Measurements from ENCODE around the gene ADAMTSL3. TPM values are rescaled to one million over a fixed set of nuclear protein-coding genes. Genes with fewer than 3 reads are reported as not detected.

The ADAMTSL3 gene
- total RNA-seq, 1 donor from 2014 or later = 2.4 TPM

DNA sequence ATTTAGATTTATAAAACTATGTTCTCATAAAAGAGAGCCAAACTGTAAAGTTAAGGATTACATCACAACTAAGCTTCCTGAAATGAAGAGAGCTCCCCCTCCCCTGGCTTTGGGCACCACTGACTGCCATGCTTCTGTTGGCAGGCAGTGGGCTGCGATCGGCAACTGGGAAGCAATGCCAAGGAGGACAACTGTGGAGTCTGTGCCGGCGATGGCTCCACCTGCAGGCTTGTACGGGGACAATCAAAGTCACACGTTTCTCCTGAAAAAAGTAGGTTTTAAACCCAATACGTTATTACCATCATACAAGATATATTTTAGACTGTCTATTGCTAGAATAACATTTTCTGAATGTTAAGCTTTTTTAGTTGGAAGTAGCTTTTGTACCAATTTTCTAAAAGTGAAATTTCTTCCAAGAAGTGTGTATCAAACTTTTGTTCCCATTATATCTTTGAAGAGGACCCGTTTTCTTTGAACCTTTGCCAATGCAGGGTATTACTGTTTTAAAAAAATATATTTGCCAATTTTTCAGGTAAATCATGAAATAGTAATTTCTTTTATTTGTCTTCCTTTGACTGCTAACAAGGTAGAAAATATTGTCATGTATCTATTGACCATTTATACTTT, 184.1 kb downstream of the ADAMTSL3 start:
- H3K36me3 Mint-ChIP-seq (ENCODE audit: low read depth, unreplicated experiment) = no peaks in the 10 kb centered on the region
- no peaks in the 10 kb centered on the region for H3K36me3 ChIP-seq (ENCODE audit: insufficient read depth, low read length)
- no peaks in the 10 kb centered on the region for H3K9me3 Mint-ChIP-seq (ENCODE audit: unreplicated experiment)
- no peaks in the 10 kb centered on the region for H3K9me3 ChIP-seq (ENCODE audit: insufficient read depth, low read depth, low read length)
- H3K27me3 ChIP-seq (ENCODE audit: insufficient read depth, low read length) = peaks cover 3% of the 10 kb centered on the region
- no peak overlapping the region for H3K27ac ChIP-seq (ENCODE audit: low read depth, low read length)
- H4K20me1 ChIP-seq (ENCODE audit: insufficient read depth, low read length) = no peaks in the 10 kb centered on the region
- H3K4me1 ChIP-seq (ENCODE audit: insufficient read depth, low read length) = no peaks in the 10 kb centered on the region
- H3K4me3 Mint-ChIP-seq (ENCODE audit: unreplicated experiment) = no peak overlapping the region
- peaks cover 3% of the 10 kb centered on the region for H3K27me3 Mint-ChIP-seq (ENCODE audit: low read depth, unreplicated experiment)
- TF ChIP-seq CTCF (IDR thresholded peaks at IDR 0.05; ENCODE audit: insufficient read depth, low read depth, low read length) = peak; percentile 46
- no peak for TF ChIP-seq EZH2 (IDR thresholded peaks at IDR 0.05; ENCODE audit: insufficient read depth, low read length)
- H3K4me2 ChIP-seq (ENCODE audit: low read length) = no peak overlapping the region
- DNase-seq (ENCODE audit: low read depth) = no peak
- H3K4me3 ChIP-seq (ENCODE audit: insufficient read depth, low read depth, low read length) = no peak overlapping the region
- no peak overlapping the region for H2AFZ ChIP-seq (ENCODE audit: low read depth, low read length)
- no peak for FAIRE-seq
- no peaks in the 10 kb centered on the region for H3K4me1 Mint-ChIP-seq (ENCODE audit: low read depth, unreplicated experiment)
- no peaks in the 10 kb centered on the region for H3K79me2 ChIP-seq (ENCODE audit: insufficient read depth, low read length)
- H3K27ac Mint-ChIP-seq (ENCODE audit: unreplicated experiment) = no peak overlapping the region
- H3K9ac ChIP-seq (ENCODE audit: low read length) = no peak overlapping the region

DNA sequence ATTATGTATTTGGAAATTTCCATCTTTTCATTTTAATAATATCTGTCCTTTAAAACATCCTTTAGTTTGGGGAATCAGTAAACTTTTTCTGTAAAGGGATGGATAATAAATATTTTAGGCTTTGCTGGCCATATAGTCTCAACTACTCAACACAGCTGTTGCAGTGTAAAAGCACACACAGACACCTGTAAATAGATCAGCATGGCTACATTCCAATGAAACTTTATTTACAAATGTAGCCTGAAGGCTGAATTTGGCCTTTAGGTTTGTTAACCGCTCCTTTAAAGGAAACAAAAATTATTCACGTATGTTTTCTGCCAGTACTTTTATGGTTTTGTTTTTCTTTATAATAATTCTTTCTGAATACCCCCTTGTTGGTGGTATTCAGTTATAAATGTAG, 184.8 kb downstream of the ADAMTSL3 start:
- peaks cover 3% of the 10 kb centered on the region for H3K27me3 ChIP-seq (ENCODE audit: insufficient read depth, low read length)
- no peaks in the 10 kb centered on the region for H3K4me1 ChIP-seq (ENCODE audit: insufficient read depth, low read length)
- peaks cover 7% of the 10 kb centered on the region for H3K27me3 Mint-ChIP-seq (ENCODE audit: low read depth, unreplicated experiment)
- no peak overlapping the region for H3K4me2 ChIP-seq (ENCODE audit: low read length)
- FAIRE-seq (no peak), DNase-seq (ENCODE audit: low read depth) (no peak)
- no peak for TF ChIP-seq EZH2 (IDR thresholded peaks at IDR 0.05; ENCODE audit: insufficient read depth, low read length)
- TF ChIP-seq CTCF (IDR thresholded peaks at IDR 0.05; ENCODE audit: insufficient read depth, low read depth, low read length) = no peak
- no peak overlapping the region for H3K4me3 Mint-ChIP-seq (ENCODE audit: unreplicated experiment)
- H3K9ac ChIP-seq (ENCODE audit: low read length) = no peak overlapping the region
- no peaks in the 10 kb centered on the region for H4K20me1 ChIP-seq (ENCODE audit: insufficient read depth, low read length)
- H3K9me3 Mint-ChIP-seq (ENCODE audit: unreplicated experiment) = no peaks in the 10 kb centered on the region
- H3K4me3 ChIP-seq (ENCODE audit: insufficient read depth, low read depth, low read length) = no peak overlapping the region
- H3K36me3 ChIP-seq (ENCODE audit: insufficient read depth, low read length) = no peaks in the 10 kb centered on the region
- H3K27ac ChIP-seq (ENCODE audit: low read depth, low read length) = no peak overlapping the region
- H3K9me3 ChIP-seq (ENCODE audit: insufficient read depth, low read depth, low read length) = no peaks in the 10 kb centered on the region
- no peak overlapping the region for H3K27ac Mint-ChIP-seq (ENCODE audit: unreplicated experiment)
- no peaks in the 10 kb centered on the region for H3K36me3 Mint-ChIP-seq (ENCODE audit: low read depth, unreplicated experiment)
- H2AFZ ChIP-seq (ENCODE audit: low read depth, low read length) = no peak overlapping the region
- H3K4me1 Mint-ChIP-seq (ENCODE audit: low read depth, unreplicated experiment) = no peaks in the 10 kb centered on the region
- H3K79me2 ChIP-seq (ENCODE audit: insufficient read depth, low read length) = no peaks in the 10 kb centered on the region

- H3K4me3 Mint-ChIP-seq (ENCODE audit: unreplicated experiment) = no peak overlapping the region
- Histone ChIP-seq H3K9ac (ENCODE audit: low read length) (no peak overlapping the region), H3K4me2 (ENCODE audit: low read length) (no peak overlapping the region), H2AFZ (ENCODE audit: low read depth, low read length) (no peak overlapping the region), H3K79me2 (ENCODE audit: insufficient read depth, low read length) (no peaks in the 10 kb centered on the region), H3K4me3 (ENCODE audit: insufficient read depth, low read depth, low read length) (no peak overlapping the region), H3K27me3 (ENCODE audit: insufficient read depth, low read length) (peaks cover 3% of the 10 kb centered on the region), H3K36me3 (ENCODE audit: insufficient read depth, low read length) (no peaks in the 10 kb centered on the region), H3K9me3 (ENCODE audit: insufficient read depth, low read depth, low read length) (no peaks in the 10 kb centered on the region), H4K20me1 (ENCODE audit: insufficient read depth, low read length) (no peaks in the 10 kb centered on the region), H3K27ac (ENCODE audit: low read depth, low read length) (no peak overlapping the region), H3K4me1 (ENCODE audit: insufficient read depth, low read length) (no peaks in the 10 kb centered on the region)
- no peak for DNase-seq (ENCODE audit: low read depth)
- peaks cover 7% of the 10 kb centered on the region for H3K27me3 Mint-ChIP-seq (ENCODE audit: low read depth, unreplicated experiment)
- TF ChIP-seq CTCF (IDR thresholded peaks at IDR 0.05; ENCODE audit: insufficient read depth, low read depth, low read length) (no peak), EZH2 (IDR thresholded peaks at IDR 0.05; ENCODE audit: insufficient read depth, low read length) (no peak)
- no peaks in the 10 kb centered on the region for H3K4me1 Mint-ChIP-seq (ENCODE audit: low read depth, unreplicated experiment)
- H3K36me3 Mint-ChIP-seq (ENCODE audit: low read depth, unreplicated experiment) = no peaks in the 10 kb centered on the region
- H3K27ac Mint-ChIP-seq (ENCODE audit: unreplicated experiment) = no peak overlapping the region
- no peaks in the 10 kb centered on the region for H3K9me3 Mint-ChIP-seq (ENCODE audit: unreplicated experiment)
- no peak for FAIRE-seq
These were observed 188.4 kb downstream of the ADAMTSL3 start for GRCh38 chr15:83842281-83842680.

Data from astrocyte (in vitro differentiated cells and primary cell).